ENCODE data around the gene NCCRP1.
"Not testable (repeated sequence)": the region's sequence is repeated elsewhere in the genome, so short reads cannot be mapped to it uniquely, and the experiment has no call there.

The NCCRP1 gene

GRCh38 chr19:39207293-39207836 lies 10.6 kb downstream of the NCCRP1 start:
- no peak for DNase-seq (ENCODE audit: low spot score)

DNA sequence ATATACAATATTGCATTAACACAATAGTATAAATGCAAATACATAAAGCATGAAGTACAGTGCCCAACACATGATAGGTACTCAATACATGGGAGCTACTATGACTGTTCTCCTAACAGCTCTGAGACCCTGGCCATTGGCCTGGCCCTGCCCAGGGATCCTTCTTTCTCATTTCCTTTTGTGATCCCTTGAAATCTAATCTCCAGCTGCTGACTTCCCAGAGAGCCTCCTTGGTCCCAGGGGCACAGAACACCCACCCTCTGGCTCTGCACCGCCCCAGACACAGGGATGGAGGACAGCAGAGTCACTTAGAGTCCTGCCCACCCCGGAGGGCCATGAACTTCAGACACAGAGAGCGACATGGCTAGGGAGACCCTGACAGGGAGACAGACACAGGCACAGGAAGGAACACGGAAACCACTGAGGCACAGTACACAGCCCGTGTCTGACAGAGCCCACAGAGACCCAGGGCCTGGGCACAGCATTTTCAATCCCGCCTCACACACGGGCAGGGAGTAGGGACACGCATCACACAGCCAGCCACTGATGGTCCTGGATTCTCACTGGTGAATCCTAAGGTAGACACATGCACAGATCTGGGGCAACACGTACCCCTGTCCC lies 11.5 kb downstream of the NCCRP1 start:
- DNase-seq (ENCODE audit: low spot score) = no peak

- DNase-seq (ENCODE audit: low spot score) = no peak
Observed at GRCh38 chr19:39209196-39209595, 12.4 kb downstream of the NCCRP1 start.

GRCh38 chr19:39211731-39212374 lies 15.1 kb downstream of the NCCRP1 start:
- DNase-seq (ENCODE audit: low spot score) = no peak

GRCh38 chr19:39212375-39212742 lies 15.6 kb downstream of the NCCRP1 start:
- DNase-seq (ENCODE audit: low spot score) = no peak

DNA sequence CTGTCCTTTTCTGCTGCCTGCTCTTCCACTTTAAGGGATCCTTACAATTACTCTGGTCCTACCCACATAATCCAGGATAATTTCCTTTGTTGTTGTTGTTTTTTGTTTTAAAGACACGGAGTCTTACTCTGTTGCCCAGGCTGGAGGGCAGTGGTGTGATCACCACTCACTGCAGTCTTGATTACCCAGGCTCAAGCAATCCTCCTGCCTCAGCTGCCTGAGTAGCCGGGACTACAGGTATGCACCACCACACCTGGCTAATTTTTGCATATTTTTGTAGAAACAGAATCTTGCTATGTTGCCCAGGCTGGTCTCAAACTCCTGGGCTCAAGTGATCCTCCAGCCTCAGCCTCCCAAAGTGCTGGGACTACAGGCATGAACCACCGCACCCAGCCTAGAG lies 18.6 kb downstream of the NCCRP1 start:
- not testable (repeated sequence) for DNase-seq (ENCODE audit: low spot score)

DNA sequence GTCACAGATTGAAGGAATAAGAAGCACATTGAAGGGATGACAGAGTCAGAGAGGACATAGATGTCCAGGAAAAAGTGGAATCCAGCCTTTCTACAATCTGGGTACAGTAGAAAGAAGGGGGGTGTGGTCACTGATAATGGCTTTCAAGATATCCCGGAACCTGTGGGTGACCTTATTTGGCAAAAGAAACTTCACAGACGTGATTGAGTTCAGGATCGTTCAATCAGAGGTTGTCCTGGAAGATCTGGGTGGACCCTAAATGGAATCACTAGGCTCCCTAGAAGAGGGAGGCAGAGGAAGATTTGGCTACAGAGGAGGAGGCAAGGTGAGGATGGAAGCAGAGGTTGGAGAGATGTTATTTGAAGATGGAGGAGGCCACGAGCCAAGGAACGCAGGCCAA lies 20.3 kb downstream of the NCCRP1 start:
- no peak for DNase-seq (ENCODE audit: low spot score)

DNA sequence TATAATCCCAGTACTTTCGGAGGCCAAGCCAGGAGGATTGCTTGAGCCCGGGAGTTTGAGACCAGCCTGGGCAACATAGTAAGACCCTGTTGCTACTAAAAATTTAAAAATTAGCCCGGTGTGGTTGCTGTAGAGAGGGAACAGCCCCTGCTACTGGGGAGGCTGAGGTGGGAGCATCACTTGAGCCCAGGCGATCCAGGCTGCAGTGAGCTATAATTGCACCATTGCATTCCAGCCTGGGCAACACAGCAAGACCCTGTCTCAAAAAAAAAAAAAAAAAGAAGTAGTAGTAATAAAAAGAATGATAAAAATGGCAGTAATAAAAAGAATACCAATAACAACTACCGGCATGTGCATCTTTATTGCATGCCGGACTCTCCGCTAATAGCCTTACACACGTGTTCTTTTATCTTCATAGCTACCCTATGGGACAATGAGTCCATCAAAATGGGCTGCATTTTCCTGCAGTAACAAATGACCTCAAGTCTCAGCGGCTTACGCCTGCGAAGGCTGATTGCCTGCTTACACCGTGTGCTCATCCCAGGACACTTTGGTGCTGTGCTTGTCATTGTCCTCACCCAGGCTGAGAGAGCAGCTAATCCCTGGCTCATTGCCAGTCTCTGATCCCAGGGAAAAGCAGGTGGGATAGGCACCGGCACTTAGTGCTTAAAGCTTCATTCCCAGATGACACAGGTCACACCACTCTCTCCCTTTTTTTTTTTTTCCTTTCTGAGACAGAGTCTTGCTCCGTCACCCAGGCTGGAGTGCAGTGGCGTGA lies 21.7 kb downstream of the NCCRP1 start:
- no peak for DNase-seq (ENCODE audit: low spot score)

DNA sequence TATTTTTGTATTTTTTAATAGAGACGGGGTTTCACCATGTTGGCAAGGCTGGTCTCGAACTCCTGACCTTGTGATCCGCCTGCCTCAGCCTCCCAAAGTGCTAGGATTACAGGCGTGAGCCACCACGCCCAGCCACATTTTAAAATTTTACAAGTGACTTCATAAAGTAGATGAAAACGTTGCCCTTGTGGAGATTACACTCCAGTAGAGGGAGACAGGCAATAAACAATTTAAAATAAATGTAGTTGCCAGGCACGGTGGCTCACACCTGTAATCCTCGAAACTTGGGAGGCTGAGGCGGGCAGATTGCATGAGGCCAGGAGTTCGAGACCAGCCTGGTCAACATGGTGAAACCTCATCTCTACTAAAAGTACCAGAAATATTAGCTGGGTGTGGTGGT lies 22.3 kb downstream of the NCCRP1 start:
- not testable (repeated sequence) for DNase-seq (ENCODE audit: low spot score)

- DNase-seq (ENCODE audit: low spot score) = no peak
Observed at GRCh38 chr19:39223703-39224279, 27.0 kb downstream of the NCCRP1 start.

DNA sequence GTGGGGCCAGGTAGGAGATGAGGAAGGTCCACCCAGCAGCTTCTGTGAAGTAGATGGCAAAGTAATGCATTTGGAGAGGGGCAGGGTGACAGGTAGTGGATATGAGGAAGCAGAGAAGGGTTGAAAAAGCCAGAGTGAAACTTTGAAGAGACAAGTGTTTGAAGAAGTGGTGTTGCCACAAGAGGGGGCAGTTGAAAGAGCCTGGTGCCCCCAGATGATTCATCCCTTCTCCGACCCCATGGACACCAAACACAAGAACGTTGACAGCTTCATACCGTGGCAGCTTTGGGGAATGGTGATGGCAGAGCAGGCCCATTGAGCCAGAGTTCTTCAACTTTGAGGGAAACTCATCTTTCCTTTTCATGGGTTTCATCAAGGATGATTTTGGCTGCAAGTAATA lies 28.1 kb downstream of the NCCRP1 start:
- DNase-seq (ENCODE audit: low spot score) = no peak

GRCh38 chr19:39230096-39230764 lies 33.5 kb downstream of the NCCRP1 start:
- DNase-seq (ENCODE audit: low spot score) = no peak

DNA sequence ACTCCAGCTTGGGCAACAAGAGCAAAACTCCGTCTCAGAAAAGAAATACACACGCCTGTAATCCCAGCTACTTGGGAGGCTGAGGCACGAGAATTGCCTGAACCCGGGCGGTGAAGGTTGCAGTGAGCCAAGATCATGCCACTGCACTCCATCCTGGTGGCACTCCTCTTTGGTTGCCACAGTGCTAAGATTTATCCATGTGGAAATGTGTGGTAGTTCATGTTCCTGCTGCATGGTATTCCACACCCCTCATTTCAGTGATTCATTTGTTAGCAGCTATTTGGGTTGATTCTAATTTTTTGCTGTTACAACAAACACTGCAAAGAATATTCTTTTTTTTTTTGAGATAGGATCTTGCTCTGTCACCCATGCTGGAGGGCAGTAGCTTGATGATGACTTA lies 35.9 kb downstream of the NCCRP1 start:
- no peak for DNase-seq (ENCODE audit: low spot score)

- DNase-seq (ENCODE audit: low spot score) = no peak
Observed at GRCh38 chr19:39236527-39236926, 39.8 kb downstream of the NCCRP1 start.

DNA sequence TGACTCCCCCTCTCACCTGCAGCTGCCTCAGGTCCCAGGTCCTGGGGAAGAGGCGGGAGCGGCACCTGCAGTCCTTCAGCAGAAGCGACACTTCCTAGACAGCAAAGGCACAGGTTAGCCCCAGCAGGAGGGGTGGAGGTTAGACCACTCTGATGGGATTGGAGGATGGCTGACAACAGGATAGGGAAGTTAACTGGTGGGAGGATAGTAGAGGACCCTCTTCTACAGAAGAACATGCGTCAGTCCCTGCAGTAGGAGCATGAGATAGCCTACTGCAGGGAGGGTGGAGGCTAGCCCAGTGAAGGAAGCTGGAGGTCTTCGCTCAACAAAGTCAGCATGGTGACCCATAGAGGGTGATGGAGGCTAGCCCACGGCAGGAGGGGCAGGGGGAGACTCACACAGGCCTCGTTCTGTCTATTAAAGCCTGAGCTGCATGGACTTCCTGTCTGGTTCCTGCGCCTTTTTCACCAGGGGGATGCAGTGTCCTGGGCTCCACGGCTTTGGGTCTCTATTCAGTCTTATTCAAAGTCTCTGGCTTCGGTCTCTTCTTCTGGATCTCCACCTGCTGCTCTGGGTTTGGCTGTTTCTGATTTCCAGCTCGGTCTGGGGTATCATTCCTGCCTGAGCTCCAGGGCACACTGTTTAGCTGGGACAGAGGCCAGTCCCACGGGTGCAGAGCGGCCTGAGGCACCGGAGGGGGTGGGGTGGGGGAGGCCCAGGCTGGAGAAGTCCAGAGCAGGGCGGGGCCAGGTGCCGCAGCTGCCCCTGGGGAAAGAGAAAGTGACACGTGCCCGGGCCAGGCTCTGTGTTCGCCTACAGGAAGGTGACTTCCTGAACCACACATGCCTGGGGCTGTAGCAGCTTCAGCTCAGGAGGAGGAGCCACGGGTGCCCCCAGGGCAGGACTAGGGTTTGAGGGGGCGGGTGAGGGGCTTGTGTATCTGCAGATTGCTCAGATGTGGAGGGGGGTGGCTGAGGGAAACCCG lies 40.7 kb downstream of the NCCRP1 start:
- no peak for DNase-seq (ENCODE audit: low spot score)

DNA sequence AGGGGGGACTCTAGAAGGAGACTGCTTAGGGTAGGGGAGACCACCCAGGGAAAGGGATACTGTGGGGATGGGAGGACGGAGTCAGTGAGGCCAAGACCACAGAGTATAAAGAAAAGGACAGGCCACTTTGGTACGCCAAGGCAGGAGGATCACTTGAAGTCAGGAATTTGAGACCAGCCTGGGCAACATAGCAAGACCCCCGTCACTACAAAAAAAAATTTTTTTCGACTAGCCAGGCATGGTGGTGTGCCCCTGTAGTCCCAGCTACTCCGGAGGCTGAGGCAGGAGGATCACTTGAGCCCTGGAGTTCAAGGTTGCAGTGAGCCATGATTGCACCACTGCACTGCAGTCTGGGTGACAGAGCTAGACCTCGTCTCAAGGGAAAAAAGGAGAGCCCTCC lies 41.4 kb downstream of the NCCRP1 start:
- DNase-seq (ENCODE audit: low spot score) = no peak

DNA sequence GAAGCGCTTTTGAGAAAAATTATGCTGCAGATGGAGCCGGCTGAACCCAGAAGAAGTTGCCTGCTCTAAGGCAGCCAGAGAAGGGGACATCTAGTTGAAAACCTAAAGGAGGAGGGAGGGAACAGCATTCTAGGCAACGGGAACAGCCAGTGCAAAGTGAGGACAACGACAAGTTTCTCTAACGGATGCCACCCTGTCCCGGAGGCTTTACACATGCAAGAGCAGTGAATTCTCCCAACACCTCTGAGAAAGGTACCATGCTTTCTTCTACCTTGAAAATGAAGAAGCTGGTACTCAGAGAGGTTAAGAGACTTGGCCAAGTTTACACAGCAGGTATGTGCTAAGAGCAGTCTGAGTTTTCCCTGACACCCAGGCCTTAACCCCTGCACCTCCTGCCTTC lies 42.2 kb downstream of the NCCRP1 start:
- no peak for DNase-seq (ENCODE audit: low spot score)

DNA sequence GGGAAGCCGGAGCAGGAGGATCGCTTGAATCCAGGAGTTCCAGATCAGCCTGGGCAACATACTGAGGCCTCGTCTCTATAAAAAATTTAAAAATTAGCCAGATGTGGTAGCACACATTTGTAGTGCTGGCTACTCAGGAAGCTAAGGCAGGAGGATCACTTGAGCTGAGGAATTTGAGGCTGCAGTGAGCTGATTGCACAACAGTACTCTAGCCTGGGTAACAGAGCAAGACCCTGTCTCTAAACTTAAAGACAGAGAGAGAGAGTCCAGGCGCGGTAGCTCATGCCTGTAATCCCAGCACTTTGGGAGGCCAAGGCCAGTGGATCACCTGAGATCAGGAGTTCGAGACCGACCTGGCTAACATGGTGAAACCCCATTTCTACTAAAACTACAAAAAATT lies 43.7 kb downstream of the NCCRP1 start:
- no peak for DNase-seq (ENCODE audit: low spot score)

GRCh38 chr19:39243741-39244140 lies 47.0 kb downstream of the NCCRP1 start:
- not testable (repeated sequence) for DNase-seq (ENCODE audit: low spot score)

- DNase-seq (ENCODE audit: low spot score) = not testable (repeated sequence)
Observed at GRCh38 chr19:39244410-39245100, 47.8 kb downstream of the NCCRP1 start, which contains the start of gene IFNL3. IFNL3 (minus strand) TSS chr19:39245006; CDS start chr19:39244967, 39 bp downstream.

Measured in pons (tissue), 1 donor.